HG03280 (cell line): ENCODE results near the gene ELAC1.
"Not testable (repeated sequence)": the region's sequence is repeated elsewhere in the genome, so short reads cannot be mapped to it uniquely, and the experiment has no call there.

ENCODE experiments used
- ATAC-seq: cut with Tn5 transposase; IDR thresholded peaks from one replicate; pipeline ENCODE4 v1.9.1; 2021; ENCODE audit warnings: mild to moderate bottlenecking, moderate library complexity; ENCODE audit not compliant: unreplicated experiment

The ELAC1 gene

DNA sequence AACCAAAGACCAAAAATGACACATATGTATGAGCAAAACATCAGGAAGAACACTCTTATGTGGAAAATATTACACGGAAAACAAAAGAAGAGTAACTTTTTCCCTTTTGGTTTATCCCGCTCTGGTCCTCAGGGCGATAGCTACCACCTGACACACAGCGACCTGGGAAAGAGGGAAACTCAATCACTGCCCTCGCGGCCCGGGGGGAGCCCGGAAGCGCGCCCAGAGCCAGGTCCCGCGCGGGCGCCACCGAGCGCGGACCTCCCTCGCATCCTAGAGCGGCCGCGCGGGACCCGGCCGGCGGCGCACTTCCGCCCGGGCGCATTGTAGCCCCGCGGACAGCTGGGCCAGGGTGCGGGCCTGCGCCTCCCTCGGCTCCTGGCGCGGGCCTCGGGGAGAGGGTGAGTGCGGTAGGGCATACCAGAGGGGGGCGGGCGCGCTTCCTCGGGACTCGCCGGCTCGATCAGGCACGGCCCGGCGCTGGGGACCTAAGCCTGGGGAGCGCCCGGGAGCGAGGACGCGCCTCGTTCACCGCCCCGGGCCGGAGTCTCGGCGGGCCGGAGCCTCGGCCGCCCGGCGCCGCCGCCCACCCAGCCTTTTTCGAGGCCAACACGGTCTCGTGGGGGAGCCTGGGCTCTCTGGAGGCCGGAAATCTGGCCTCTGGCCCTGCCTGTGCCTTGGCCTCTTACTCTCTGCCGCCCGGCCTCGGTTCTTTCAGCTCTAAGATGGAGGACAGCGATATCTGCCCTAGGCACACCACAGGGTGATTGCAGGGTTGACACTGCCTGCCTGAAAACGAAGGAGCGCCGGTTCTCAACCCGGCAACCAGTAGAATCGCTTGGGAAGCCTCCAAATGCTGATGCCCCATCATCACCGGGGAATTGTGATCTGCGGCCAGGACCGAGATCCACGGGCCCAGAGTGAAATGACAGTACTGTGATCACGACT lies at the start of gene ELAC1:
ELAC1 (plus strand) TSS at position 327 of the 948 bp plus-strand sequence. CDS start 6,365 bp downstream, outside the sequence.
- ATAC-seq, result peak; percentile 94

DNA sequence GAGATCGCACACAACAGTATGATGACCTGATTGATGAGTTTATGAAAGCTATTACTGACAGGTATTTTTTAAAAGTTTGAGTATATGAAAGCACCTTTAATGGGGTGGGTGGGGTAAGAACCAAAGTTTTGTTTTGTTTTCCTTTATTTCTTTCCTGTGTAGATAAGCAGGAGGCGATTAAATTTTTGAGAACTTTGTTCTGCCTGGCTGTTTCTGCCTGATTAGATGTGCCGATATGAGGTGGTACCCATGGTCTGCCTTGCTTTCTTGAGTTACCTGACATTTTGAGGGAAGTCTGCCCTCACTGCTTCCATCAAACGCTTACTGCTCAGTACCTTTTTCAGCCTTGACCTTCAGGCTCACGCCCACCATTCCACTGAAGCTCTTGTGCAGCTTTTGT lies 49.7 kb upstream of the ELAC1 start:
- ATAC-seq, result no peak

DNA sequence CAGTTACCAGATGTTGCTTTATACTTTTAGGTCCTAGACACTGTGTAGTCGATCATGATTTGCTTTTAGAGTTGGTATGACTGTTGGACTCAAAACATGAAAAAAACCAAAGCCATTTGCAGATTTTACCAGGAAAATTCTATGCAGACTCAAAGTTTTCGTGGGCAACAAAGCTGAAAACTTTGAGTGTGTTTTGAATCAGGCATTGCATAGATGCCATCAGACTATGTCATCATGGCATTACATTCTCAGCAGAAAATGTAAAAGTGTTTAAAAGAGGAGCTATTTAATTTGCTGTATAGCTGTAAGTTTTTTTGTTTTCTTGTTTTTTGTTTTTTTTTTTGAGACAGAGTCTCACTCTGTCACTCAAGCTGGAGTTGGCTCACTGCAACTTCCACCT lies 43.5 kb upstream of the ELAC1 start:
- no peak for ATAC-seq

- no peak for ATAC-seq
These were observed 41.3 kb upstream of the ELAC1 start for GRCh38 chr18:50926521-50926920.

DNA sequence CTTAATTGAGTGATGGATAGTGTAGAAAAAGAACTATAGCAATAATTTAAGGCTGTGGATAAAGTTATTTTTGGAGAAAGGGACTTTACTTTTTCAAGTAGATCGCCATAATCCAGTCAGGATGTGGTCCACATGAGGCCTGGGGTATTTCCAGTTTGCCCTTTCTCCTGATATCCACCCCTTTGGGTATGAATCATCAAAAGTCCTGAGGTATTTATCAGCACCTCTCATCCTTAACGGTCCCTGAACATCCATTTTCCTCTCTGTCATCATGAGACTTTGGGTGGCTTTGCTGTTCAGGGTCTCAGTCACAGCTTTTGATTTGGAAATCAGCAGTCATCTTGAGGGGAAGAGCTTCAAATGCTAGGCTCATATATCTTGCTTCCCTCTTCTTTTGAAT lies 39.3 kb upstream of the ELAC1 start:
- ATAC-seq, result no peak

GRCh38 chr18:50933684-50934083 lies 34.2 kb upstream of the ELAC1 start:
- ATAC-seq, result no peak

DNA sequence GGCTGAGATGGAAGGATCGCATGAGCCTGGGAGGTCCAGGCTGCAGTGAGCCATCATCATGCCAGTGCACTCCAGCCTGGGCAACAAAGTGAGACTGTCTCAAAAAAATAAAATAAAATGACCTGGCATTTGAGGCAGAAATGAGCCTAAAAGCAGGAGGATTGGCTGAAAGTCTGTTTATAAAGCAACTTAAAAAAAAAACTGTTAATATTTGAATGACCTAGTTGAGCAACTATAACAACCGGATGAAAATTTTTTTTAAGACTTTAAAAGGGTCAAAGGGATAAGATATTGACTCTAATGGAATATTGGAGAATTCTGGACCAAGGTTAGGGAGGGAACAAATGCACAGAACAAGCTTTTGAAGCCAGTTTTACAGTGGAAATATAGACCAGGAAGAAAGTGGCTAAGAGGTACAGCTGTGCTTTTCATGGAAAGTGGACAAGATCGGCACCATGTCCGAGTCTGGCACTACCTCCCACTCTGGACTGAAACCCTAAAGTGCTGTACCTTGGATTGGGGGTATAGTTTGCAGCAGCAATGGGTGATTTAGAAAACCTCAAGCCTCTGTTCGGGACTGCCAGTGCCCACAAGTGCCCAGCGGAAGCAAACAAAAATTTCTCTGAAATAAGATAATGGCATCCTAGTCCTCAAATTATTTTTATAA lies 33.2 kb upstream of the ELAC1 start:
- no peak for ATAC-seq

GRCh38 chr18:50935493-50936191 lies 32.2 kb upstream of the ELAC1 start:
- ATAC-seq, result no peak

- no peak for ATAC-seq
These were observed 30.7 kb upstream of the ELAC1 start for GRCh38 chr18:50937183-50937582.

- ATAC-seq, result no peak
These were observed 28.9 kb upstream of the ELAC1 start for GRCh38 chr18:50938912-50939311.

GRCh38 chr18:50944245-50944932 lies 23.5 kb upstream of the ELAC1 start:
- ATAC-seq, result no peak

GRCh38 chr18:50945918-50946317 lies 21.9 kb upstream of the ELAC1 start:
- ATAC-seq, result not testable (repeated sequence)

GRCh38 chr18:50947899-50948298 lies 19.9 kb upstream of the ELAC1 start:
- no peak for ATAC-seq

- ATAC-seq, result no peak
These were observed 18.7 kb upstream of the ELAC1 start for GRCh38 chr18:50949185-50949584.

DNA sequence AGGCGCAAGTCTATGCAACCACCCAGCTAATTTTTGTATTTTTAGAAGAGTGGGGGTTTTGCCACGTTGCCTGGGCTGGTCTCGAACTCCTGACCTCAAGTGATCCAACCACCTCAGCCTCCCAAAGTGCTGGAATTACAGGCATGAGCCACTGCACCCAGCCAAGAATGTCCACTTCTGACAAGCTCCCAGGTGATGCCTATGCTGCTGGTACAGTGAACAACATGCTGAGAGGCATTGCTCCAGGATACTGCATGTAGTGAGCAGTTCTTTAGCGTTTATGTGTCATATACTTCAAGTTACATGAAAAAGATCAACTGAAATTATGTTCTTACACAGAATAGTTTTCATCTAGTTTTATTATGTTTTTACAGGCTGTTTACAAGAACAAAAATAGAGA lies 17.2 kb upstream of the ELAC1 start:
- no peak for ATAC-seq

DNA sequence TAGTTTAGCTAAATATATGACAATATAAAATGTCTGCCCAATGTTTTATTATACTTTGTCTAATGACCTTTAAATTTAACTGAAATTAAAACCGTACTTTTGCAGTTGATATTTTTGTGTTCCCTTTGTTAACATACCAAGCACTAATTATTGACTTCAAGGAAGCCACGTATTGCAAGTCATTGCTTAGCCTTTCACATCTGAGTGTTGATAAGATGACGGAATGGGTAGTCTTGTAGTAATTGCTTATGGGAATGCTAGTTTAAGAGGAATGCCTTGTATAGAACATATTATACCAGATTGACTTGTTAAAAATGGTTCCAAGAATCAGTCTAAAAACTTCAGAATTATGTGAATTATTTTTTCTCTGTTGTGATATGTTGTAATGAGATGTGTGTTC lies 14.0 kb upstream of the ELAC1 start:
- ATAC-seq, result no peak

DNA sequence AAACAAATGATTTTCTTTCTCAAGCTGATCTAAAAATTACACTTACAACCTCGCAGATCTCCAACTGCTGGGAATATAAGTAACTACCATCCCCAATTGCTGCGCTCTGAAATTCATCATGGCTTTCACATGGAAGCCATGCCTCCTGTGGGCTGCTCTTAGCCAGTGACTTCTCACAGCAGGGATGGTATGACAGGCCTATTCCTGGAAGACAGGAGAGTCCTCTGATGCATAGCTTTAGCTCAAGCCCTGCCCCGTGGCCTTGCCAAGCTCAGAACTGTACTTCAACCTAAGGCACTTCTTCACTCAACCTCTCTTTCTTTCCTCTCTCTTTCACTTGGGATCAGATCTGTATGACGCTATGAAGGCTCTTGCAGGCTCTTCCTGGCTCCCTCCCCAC lies 12.6 kb upstream of the ELAC1 start:
- no peak for ATAC-seq

- no peak for ATAC-seq
These were observed 11.7 kb upstream of the ELAC1 start for GRCh38 chr18:50956116-50956515.

- no peak for ATAC-seq
These were observed 5.9 kb upstream of the ELAC1 start for GRCh38 chr18:50961974-50962373.

DNA sequence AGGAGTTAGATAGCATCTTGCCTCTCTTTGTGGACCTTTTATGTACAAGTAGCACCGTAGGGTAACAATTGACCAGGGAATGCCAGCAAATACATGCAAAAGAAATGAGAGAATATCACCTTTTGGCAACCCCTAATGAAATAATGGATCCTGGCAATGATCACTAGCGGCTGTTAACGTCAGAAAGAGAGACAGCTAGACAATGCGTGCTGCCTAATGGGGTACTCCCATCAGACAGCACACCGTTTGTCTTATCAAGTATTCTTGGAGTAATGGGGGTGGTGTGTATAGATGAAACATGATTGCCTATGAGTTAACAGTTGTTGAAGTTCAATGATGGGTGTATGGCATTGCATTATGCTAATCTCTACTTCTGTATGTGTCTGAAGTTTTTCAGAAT lies 1.6 kb downstream of the ELAC1 start:
- no peak for ATAC-seq

GRCh38 chr18:50970006-50970405 lies 2.2 kb downstream of the ELAC1 start:
- ATAC-seq, result no peak
